DMS 273 treated with DMSO at 0.1 percent for 48 hours (cell line): Measurements from ENCODE around the gene PPDPF.

Source experiments
- DNase-seq: peaks from one replicate; lab custom pipeline; 2025; lab: John Stamatoyannopoulos, UW

Gene PPDPF

GRCh38 chr20:63538204-63539091, 17.9 kb downstream of the PPDPF start:
- no peak for DNase-seq

DNA sequence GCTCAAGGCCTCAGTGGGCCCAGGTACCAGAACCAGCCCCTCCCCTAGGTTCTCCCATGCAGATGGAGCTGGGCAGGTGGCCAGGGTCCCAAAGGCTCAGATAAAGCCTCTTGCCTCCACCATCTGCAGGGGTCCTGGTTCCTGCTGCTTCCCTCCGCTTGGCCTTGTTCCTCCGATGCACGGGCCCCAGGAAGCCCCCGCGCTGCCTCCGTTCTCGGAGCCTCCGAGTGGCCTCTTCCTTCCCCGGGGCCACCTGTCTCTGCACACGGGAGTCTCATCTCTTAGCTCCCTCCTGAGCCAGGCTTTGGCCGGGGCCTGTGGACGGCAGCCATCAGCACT, 18.5 kb downstream of the PPDPF start:
- no peak for DNase-seq

DNA sequence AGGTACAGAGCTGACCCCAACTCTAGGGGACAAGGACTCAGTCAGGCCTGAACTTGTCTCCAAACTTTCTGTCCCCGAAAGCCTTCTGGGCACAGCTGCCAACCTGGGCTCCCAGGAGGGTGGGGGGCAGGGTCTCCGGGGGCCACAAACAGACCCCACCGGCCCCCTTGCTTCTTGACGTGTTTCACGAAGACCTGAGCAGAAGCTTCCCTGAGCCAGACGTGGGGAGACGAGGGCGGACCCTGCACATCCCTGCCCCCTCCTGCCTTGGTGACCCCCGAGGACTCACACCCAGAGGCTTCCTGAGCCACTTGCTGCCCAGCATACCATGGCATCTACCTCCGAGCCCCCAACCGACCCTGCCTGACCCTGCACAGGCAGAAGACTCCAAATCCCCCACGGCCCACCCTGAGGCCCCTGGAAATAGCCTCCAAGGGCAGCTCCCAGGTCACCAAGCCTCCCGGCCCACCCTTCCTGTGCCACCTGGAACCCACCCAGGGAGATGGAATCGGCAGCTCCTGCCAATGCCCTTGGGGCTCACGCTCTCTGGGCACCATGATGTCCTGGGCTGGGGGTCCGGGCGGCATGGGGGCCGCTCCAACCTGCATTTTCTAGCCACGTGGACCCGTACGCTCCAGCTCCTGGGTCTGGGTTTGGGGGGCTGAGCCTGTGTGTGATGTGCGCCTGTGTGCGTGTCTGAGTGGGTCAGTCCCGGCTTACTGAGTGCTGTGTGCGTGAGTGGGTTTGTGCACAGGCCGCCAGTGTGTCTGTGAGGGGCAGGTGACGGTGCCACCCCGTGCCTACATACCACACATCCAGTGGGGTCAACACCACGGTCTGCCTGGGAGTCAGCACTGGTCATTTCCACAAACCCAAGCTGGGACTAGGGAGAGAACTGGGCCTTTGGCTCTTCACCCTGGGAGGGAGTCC, 19.1 kb downstream of the PPDPF start:
- DNase-seq = no peak

GRCh38 chr20:63540417-63541186, 20.0 kb downstream of the PPDPF start:
- DNase-seq = no peak

DNA sequence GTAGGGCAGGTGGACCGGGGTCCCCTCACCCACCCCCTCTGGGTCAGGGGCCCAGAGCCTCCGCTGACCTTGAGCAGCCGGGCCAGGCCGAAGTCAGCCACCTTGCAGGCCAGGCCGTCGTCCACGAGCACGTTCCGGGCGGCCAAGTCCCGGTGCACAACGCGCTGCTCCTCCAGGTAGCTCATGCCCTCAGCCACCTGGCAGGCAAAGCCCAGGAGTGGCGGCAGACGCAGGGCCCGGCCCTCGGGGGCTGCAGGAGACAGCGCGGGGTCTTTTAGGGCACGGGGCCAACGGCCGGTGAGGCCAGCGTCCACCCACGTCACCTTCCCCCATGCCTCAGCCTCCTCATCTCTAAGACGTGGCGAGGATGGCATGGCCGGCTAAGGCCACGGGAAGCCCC, 20.8 kb downstream of the PPDPF start:
- no peak for DNase-seq

- no peak for DNase-seq
Observed at GRCh38 chr20:63542031-63542559, 21.5 kb downstream of the PPDPF start.

- DNase-seq = no peak
Observed at GRCh38 chr20:63542696-63543095, 22.1 kb downstream of the PPDPF start.

GRCh38 chr20:63543131-63543530, 22.6 kb downstream of the PPDPF start:
- no peak for DNase-seq

GRCh38 chr20:63543733-63544132, 23.2 kb downstream of the PPDPF start:
- DNase-seq = no peak

DNA sequence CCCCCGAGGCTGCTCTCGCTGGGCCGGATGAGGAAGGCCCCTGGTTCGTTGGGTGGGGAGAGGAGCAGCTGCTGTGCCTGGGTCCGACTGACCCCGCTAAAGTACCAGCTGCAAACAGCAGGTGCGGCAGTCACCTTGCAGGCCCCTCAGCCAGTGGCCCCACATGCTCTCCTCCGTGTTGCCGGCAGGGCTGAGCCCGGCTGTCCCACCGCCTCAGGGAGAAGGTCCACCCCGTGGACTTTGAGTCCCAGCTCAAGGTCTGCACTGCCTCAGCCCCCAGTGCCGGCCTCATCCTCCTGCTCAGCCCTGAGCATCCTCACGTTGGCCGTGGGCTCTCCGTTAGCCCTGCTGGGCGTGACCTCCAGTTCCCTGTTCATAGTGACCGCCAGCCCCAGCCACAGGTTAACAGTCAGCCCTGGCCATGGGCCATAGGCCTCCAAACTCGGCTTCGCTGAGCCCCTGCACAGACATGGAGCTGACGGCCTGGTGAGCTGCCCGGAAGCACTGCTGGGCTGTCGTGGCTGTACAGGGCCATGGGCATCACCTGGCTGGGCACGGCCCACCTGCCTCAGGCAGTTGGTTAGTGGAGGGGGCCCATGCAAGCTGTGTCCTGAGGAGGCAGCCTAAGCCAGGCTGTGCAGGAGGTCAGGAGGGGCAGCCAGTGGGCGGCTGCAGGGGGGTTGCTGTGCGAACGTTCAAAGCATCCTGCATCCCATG, 23.8 kb downstream of the PPDPF start:
- DNase-seq = no peak

GRCh38 chr20:63544958-63545516, 24.5 kb downstream of the PPDPF start:
- no peak for DNase-seq

GRCh38 chr20:63545814-63546213, 25.2 kb downstream of the PPDPF start:
- DNase-seq = no peak

- no peak for DNase-seq
Observed at GRCh38 chr20:63546256-63546955, 25.8 kb downstream of the PPDPF start.

- no peak for DNase-seq
Observed at GRCh38 chr20:63546956-63547724, 26.6 kb downstream of the PPDPF start.

GRCh38 chr20:63547725-63548480, 27.3 kb downstream of the PPDPF start, which contains the start of gene SRMS:
TSS of gene SRMS (minus strand) at chr20:63547749. CDS start at chr20:63547463, 286 bp downstream.
- no peak for DNase-seq

DNA sequence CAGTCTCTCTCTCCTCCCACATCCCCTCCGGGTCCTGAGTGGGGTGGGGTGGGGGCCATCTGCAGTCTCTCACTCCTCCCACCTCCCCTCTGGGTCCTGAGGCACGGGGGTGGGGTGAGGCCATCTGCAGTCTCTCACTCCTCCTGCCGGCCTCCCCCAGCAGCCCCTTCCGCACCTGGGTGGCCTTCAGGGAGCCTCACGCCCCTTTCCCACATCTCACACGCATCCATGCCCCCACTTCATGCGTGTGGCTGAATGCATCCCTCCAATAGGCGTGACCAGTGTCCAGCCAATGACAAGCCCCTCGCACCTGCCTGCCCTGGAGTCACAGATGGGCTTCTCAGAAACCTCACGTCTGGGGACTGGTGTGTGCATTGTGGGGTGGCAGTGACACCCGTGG, 28.0 kb downstream of the PPDPF start:
- no peak for DNase-seq

DNA sequence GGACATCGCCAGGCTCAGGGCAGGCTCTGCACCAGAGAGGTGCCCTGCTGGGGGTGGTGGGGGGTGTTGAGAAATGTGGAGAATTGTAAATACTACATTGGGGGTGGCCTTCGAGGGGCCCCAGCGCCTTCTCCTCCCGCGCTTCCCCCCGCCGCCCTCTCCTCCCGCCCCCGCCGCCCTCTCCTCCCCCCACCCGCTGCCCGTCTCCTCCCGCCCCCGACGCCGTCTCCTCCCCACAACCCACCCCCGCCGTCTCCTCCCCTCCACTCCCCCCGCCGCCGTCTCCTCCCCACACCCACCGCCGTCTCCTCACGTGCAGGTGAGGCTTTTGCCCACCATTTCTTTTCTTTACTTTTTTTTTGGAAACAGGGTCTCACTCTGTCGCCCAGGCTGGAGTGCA, 28.5 kb downstream of the PPDPF start:
- DNase-seq = no peak

DNA sequence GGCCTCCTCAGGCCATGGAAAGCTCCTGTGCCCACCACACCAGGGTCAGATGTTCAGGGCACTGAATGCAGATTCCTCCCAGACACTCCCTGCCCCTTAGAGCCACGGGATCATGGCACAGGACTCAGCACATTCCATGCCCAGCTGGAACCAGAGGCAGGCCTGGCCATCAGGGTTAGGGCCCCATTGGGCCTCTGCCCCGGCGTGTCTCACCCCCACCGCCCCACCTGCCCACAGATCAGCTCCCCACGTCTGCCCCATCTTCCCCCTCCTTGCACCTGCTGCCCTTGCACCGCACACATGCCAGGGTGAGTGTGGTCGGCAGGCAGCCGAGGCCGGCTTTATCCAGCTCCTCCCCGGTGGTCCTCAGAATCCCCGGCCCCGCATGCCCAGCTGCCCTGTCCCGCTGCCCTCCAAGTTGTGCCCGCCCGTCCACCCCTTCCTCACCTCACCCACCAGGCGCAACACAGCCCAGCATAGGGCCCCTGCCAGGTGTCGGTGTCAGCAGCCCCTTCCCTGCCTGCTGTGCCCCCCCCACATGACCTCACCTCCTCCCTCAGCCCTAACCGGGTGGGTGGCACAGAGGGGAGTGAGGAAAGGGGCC, 29.2 kb downstream of the PPDPF start:
- no peak for DNase-seq
